Smooth muscle cell (in vitro differentiated cells): ENCODE measurements around the gene EME1. TPM values are rescaled to one million over a fixed set of nuclear protein-coding genes. Genes with fewer than 3 reads are reported as not detected.

Experiments used
- DNase-seq: peaks from one replicate; lab custom pipeline; 2025; ENCODE audit not compliant: unreplicated experiment; lab: John Stamatoyannopoulos, UW
- H2AFZ ChIP-seq: fragments of 200-600 bp; sonication (generic); 2 replicates; pipeline ENCODE4 v1.6.0; 2016; ENCODE audit warnings: antibody characterized with exemption, low read depth, mild to moderate bottlenecking
- H3F3A ChIP-seq: fragments of 200-600 bp; sonication (generic); 2 replicates; pipeline ENCODE4 v1.6.0; 2017; ENCODE audit warnings: antibody characterized with exemption, low read depth
- H3K27ac ChIP-seq: fragments of 200-600 bp; sonication (generic); 2 replicates; pipeline ENCODE4 v1.5.1; 2016; ENCODE audit warnings: low read depth, mild to moderate bottlenecking
- H3K27me3 ChIP-seq: fragments of 200-600 bp; sonication (generic); 2 replicates; pipeline ENCODE4 v1.6.1; 2016; ENCODE audit warnings: low read depth, mild to moderate bottlenecking
- H3K36me3 ChIP-seq: fragments of 200-600 bp; sonication (generic); 2 replicates; pipeline ENCODE4 v1.5.1; 2016; ENCODE audit warnings: low read depth
- H3K4me1 ChIP-seq: fragments of 200-600 bp; sonication (generic); 2 replicates; pipeline ENCODE4 v1.5.1; 2016; ENCODE audit warnings: low read depth
- H3K4me2 ChIP-seq: fragments of 200-600 bp; sonication (generic); 2 replicates; pipeline ENCODE4 v1.6.0; 2016; ENCODE audit warnings: mild to moderate bottlenecking
- H3K4me3 ChIP-seq: fragments of 200-600 bp; sonication (generic); 2 replicates; pipeline ENCODE4 v1.5.1; 2016; ENCODE audit warnings: mild to moderate bottlenecking
- H3K79me2 ChIP-seq: fragments of 200-600 bp; sonication (generic); 2 replicates; pipeline ENCODE4 v1.6.0; 2016; ENCODE audit warnings: low read depth, mild to moderate bottlenecking
- H3K9ac ChIP-seq: fragments of 200-600 bp; sonication (generic); 2 replicates; pipeline ENCODE4 v1.6.0; 2016; ENCODE audit warnings: low read depth
- H3K9me3 ChIP-seq: fragments of 200-600 bp; sonication (generic); replicated peaks from 2 replicates; pipeline ENCODE4 v1.5.1; 2016; ENCODE audit warnings: low read depth
- H4K20me1 ChIP-seq: fragments of 200-600 bp; sonication (generic); 2 replicates; pipeline ENCODE4 v1.6.0; 2016; ENCODE audit warnings: low read depth
- CTCF ChIP-seq: fragments of 200-600 bp; sonication (generic); IDR thresholded peaks from 2 replicates; pipeline ENCODE4 v1.5.1; 2017; ENCODE audit warnings: borderline replicate concordance, mild to moderate bottlenecking, antibody characterized with exemption; ENCODE audit not compliant: insufficient read depth, poor library complexity, severe bottlenecking
- WGBS: methylation state at CpG from one replicate; pipeline ENCODE4 v1.1.7; 2016; ENCODE audit warnings: low lambda C conversion rate; 5-methylcytosine and 5-hydroxymethylcytosine counted together
- polyA plus RNA-seq: library from polyadenylated mRNA; unstranded; fragments of >200 nt; fragmentation: Nextera tagmentation; extraction: Ambion mirVana; gene quantifications from 2 replicates; pipeline ENCODE4 v1.2.1, GENCODE V29; 2016
- total RNA-seq: library from RNA; depleted of rRNA; stranded (reverse); fragments of >200 nt; gene quantifications from 2 replicates; pipeline ENCODE4 v1.2.3, GENCODE V29; 2014

Gene EME1
- total and polyA plus RNA-seq, 2 experiments from 2014 or later = 8.2 to 9.6 TPM

GRCh38 chr17:50367401-50367800 is 5.6 kb upstream of the EME1 start:
- peaks cover 15% of the 10 kb centered on the region for H3K79me2 ChIP-seq
- H3K27me3 ChIP-seq = no peaks in the 10 kb centered on the region
- TF ChIP-seq CTCF = no peak
- H4K20me1 ChIP-seq = no peaks in the 10 kb centered on the region
- H2AFZ ChIP-seq = no peak overlapping the region
- no peak for DNase-seq
- H3K9me3 ChIP-seq = no peaks in the 10 kb centered on the region
- no peak overlapping the region for H3K9ac ChIP-seq
- no peak overlapping the region for H3K4me3 ChIP-seq
- H3K4me1 ChIP-seq = peaks cover 20% of the 10 kb centered on the region
- H3K27ac ChIP-seq = no peak overlapping the region
- 93% methylated on average over 1 of the region's 1 CpG for WGBS
- peaks cover 5% of the 10 kb centered on the region for H3K36me3 ChIP-seq
- H3F3A ChIP-seq = no peaks in the 10 kb centered on the region
- no peak overlapping the region for H3K4me2 ChIP-seq

- Histone ChIP-seq H2AFZ (no peak overlapping the region), H3K27ac (no peak overlapping the region), H3K36me3 (peaks cover 5% of the 10 kb centered on the region), H4K20me1 (no peaks in the 10 kb centered on the region), H3K9me3 (no peaks in the 10 kb centered on the region), H3K9ac (no peak overlapping the region), H3K4me1 (peaks cover 11% of the 10 kb centered on the region), H3K4me3 (no peak overlapping the region), H3K79me2 (peaks cover 15% of the 10 kb centered on the region), H3F3A (no peaks in the 10 kb centered on the region), H3K4me2 (no peak overlapping the region), H3K27me3 (no peaks in the 10 kb centered on the region)
- TF ChIP-seq CTCF = no peak
- WGBS = 97% methylated on average over 5 of the region's 5 CpGs
- DNase-seq = no peak
These were observed 3.0 kb upstream of the EME1 start for GRCh38 chr17:50370052-50370451.

GRCh38 chr17:50371526-50371925 is 1.5 kb upstream of the EME1 start:
- DNase-seq = no peak
- TF ChIP-seq CTCF = no peak
- Histone ChIP-seq H3K36me3 (peaks cover 5% of the 10 kb centered on the region), H3F3A (no peaks in the 10 kb centered on the region), H3K4me3 (no peak overlapping the region), H3K9me3 (no peaks in the 10 kb centered on the region), H3K9ac (no peak overlapping the region), H4K20me1 (no peaks in the 10 kb centered on the region), H3K79me2 (peaks cover 15% of the 10 kb centered on the region), H3K27me3 (no peaks in the 10 kb centered on the region), H3K4me2 (peak overlapping the region; percentile 88), H3K4me1 (peaks cover 11% of the 10 kb centered on the region), H3K27ac (peak overlapping the region; percentile 48), H2AFZ (no peak overlapping the region)
- 92% methylated on average over 2 of the region's 2 CpGs for WGBS

- Histone ChIP-seq H3K4me1 (peaks cover 11% of the 10 kb centered on the region), H3K27me3 (no peaks in the 10 kb centered on the region), H4K20me1 (no peaks in the 10 kb centered on the region), H3K36me3 (peaks cover 5% of the 10 kb centered on the region), H3K9me3 (no peaks in the 10 kb centered on the region), H3K4me3 (peak overlapping the region; percentile 91), H3K4me2 (peak overlapping the region; percentile 88), H3F3A (no peaks in the 10 kb centered on the region), H3K79me2 (peaks cover 15% of the 10 kb centered on the region), H2AFZ (no peak overlapping the region), H3K9ac (peak overlapping the region; percentile 89), H3K27ac (peak overlapping the region; percentile 83)
- no peak for TF ChIP-seq CTCF
- no peak for DNase-seq
- WGBS = 34% methylated on average over 14 of the region's 14 CpGs
These were observed 739 bp upstream of the EME1 start for GRCh38 chr17:50372222-50372757.
